CD4-positive, CD25-positive, alpha-beta regulatory T cell (primary cell): ENCODE data around the gene HOXD8. TPM values are rescaled to one million over a fixed set of nuclear protein-coding genes. Genes with fewer than 3 reads are reported as not detected.

Experiments
- ATAC-seq, 2 donors: fragments of 150-1000 bp; cut with Tn5 transposase; one replicate each; pipeline ENCODE4 v1.10.0; 2021; ENCODE audit warnings: low read depth in 2 of 2, moderate number of reproducible peaks in 2 of 2, moderate library complexity in 1 of 2
- DNase-seq, 3 donors: peaks; one replicate each; pipeline versions ENCODE4 v3.0.0 to v3.0.0-alpha.2; 2012 to 2022; ENCODE audit warnings: mixed read lengths in 1 of 3
- H3K27ac ChIP-seq: one replicate; pipeline ENCODE4 v1.7.0; 2013; ENCODE audit warnings: mild to moderate bottlenecking, low read length; ENCODE audit not compliant: insufficient read depth, poor library complexity, severe bottlenecking
- H3K27me3 ChIP-seq: one replicate; pipeline ENCODE4 v1.7.0; 2013; ENCODE audit warnings: low read length; ENCODE audit not compliant: control insufficient read depth, insufficient read depth
- H3K36me3 ChIP-seq: one replicate; pipeline ENCODE4 v1.7.0; 2013; ENCODE audit warnings: mild to moderate bottlenecking, low read length, moderate library complexity; ENCODE audit not compliant: control insufficient read depth, insufficient read depth
- H3K4me1 ChIP-seq: 2 replicates; pipeline ENCODE4 v1.7.0; 2013; ENCODE audit warnings: mild to moderate bottlenecking, low read length; ENCODE audit not compliant: insufficient read depth, control insufficient read depth, poor library complexity, severe bottlenecking
- H3K4me3 ChIP-seq: one replicate; pipeline ENCODE4 v1.7.0; 2013; ENCODE audit warnings: low read depth, mild to moderate bottlenecking, low read length, moderate library complexity
- H3K9me3 ChIP-seq, 2 experiments: 1 replicate in 1 of 2; 2 replicates in 1 of 2; pipeline ENCODE4 v1.7.0; 2013; ENCODE audit warnings: low read length in 2 of 2, mild to moderate bottlenecking in 1 of 2, moderate library complexity in 1 of 2; ENCODE audit not compliant: control insufficient read depth in 2 of 2
- H3K27ac Mint-ChIP-seq, 3 donors: one replicate each; pipeline ENCODE4 v1.8.0; 2020 to 2022; ENCODE audit warnings: mild to moderate bottlenecking in 3 of 3, mixed read lengths in 3 of 3, moderate library complexity in 2 of 3
- H3K27me3 Mint-ChIP-seq: one replicate; pipeline ENCODE4 v1.8.0; 2022; ENCODE audit warnings: mild to moderate bottlenecking, mixed read lengths
- H3K36me3 Mint-ChIP-seq: one replicate; pipeline ENCODE4 v1.8.0; 2020; ENCODE audit warnings: mixed read lengths
- H3K4me1 Mint-ChIP-seq, 4 donors: one replicate each; pipeline ENCODE4 v1.8.0; 2020 to 2022; ENCODE audit warnings: mixed read lengths in 4 of 4, mild to moderate bottlenecking in 1 of 4
- H3K4me3 Mint-ChIP-seq, 4 donors: one replicate each; pipeline ENCODE4 v1.8.0; 2020 to 2022; ENCODE audit warnings: mild to moderate bottlenecking in 4 of 4, mixed read lengths in 4 of 4, moderate library complexity in 3 of 4
- H3K9me3 Mint-ChIP-seq, 7 donors: one replicate each; pipeline ENCODE4 v1.8.0; 2020 to 2022; ENCODE audit warnings: mixed read lengths in 7 of 7, mild to moderate bottlenecking in 3 of 7, moderate library complexity in 2 of 7
- polyA plus RNA-seq, 4 donors: library from polyadenylated mRNA; unstranded; fragments of 300-500 nt; fragmentation: Illumina TruSeq; gene quantifications; one replicate each; pipeline ENCODE4 v1.2.3, GENCODE V29; 2021
- total RNA-seq: library from RNA; stranded (reverse); gene quantifications from one replicate; pipeline ENCODE4 v1.2.3, GENCODE V29; 2022

The HOXD8 gene
- total and polyA plus RNA-seq, 5 donors from 2014 or later: not detected

DNA sequence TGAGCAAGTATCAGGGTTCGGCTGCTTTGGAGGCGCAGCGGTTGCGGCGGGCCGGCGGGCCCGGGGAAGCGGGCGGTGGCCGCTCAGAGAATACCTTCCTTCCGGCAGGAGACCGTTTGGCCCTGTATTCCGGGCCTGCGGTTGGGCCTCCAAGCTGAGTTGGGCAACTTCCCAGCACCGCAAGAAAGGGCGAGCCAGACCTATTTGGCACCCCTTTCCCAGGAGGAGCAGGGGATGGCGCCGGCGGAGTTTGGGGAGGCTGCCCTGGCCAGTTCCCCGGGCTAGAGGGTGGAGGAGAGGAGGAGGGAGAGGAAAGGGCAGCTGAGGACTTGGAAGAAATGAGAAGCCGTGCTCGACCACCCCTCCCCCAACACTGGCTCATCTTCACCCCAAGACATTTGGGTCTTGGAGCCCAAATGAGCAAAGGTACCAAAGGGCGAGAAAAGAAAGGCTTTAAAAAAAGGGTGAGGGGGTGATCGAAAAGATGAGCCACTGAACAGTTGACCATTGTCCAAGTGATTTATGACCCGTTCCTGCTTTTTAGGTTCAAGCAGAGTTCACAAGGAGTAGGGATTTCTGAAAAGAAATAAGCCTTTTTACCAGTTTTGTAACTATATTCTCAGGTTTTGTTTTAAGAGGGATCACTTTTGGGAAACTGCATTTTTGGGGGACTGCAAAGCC is 36.0 kb downstream of the HOXD8 start:
- no peak overlapping the region for H3K27ac ChIP-seq
- peaks cover 94% of the 10 kb centered on the region for H3K27me3 Mint-ChIP-seq
- ATAC-seq: no peak
- H3K36me3 Mint-ChIP-seq: peaks cover 4% of the 10 kb centered on the region
- H3K4me3 Mint-ChIP-seq: peak overlapping the region in 1 of 4 donors; percentile 35
- no peaks in the 10 kb centered on the region for H3K36me3 ChIP-seq
- no peak overlapping the region for H3K27ac Mint-ChIP-seq
- H3K9me3 ChIP-seq: no peaks in the 10 kb centered on the region
- H3K27me3 ChIP-seq: peaks cover 44% of the 10 kb centered on the region
- H3K9me3 Mint-ChIP-seq: peaks cover 0 to 12% (median 5%) of the 10 kb centered on the region in 7 donors
- peaks cover 0 to 10% (median 0%) of the 10 kb centered on the region in 4 donors for H3K4me1 Mint-ChIP-seq
- no peak for DNase-seq
- no peak overlapping the region for H3K4me3 ChIP-seq
- no peaks in the 10 kb centered on the region for H3K4me1 ChIP-seq

GRCh38 chr2:176166272-176166671 is 36.8 kb downstream of the HOXD8 start:
- H3K4me3 ChIP-seq: no peak overlapping the region
- Mint-ChIP-seq H3K27ac (no peak overlapping the region), H3K36me3 (peaks cover 4% of the 10 kb centered on the region), H3K9me3 (peaks cover 0 to 8% (median 5%) of the 10 kb centered on the region in 7 donors), H3K4me3 (no peak overlapping the region), H3K4me1 (peaks cover 0 to 10% (median 0%) of the 10 kb centered on the region in 4 donors), H3K27me3 (peaks cover 94% of the 10 kb centered on the region)
- H3K4me1 ChIP-seq: no peaks in the 10 kb centered on the region
- no peak overlapping the region for H3K27ac ChIP-seq
- no peak for ATAC-seq
- no peak for DNase-seq
- peaks cover 44% of the 10 kb centered on the region for H3K27me3 ChIP-seq
- H3K9me3 ChIP-seq: no peaks in the 10 kb centered on the region
- no peaks in the 10 kb centered on the region for H3K36me3 ChIP-seq

- DNase-seq: no peak
Measured at GRCh38 chr2:176167398-176167797, 37.9 kb downstream of the HOXD8 start.

GRCh38 chr2:176169181-176169580 is 39.7 kb downstream of the HOXD8 start:
- Mint-ChIP-seq H3K9me3 (peaks cover 0 to 4% (median under 1%) of the 10 kb centered on the region in 7 donors), H3K36me3 (peaks cover 2% of the 10 kb centered on the region), H3K27ac (no peak overlapping the region), H3K27me3 (peaks cover 92% of the 10 kb centered on the region), H3K4me1 (peaks cover 0 to 9% (median 2%) of the 10 kb centered on the region in 4 donors), H3K4me3 (no peak overlapping the region)
- Histone ChIP-seq H3K27ac (no peak overlapping the region), H3K9me3 (no peaks in the 10 kb centered on the region), H3K27me3 (peaks cover 39% of the 10 kb centered on the region), H3K4me1 (no peaks in the 10 kb centered on the region), H3K4me3 (no peak overlapping the region), H3K36me3 (no peaks in the 10 kb centered on the region)
- no peak for ATAC-seq
- DNase-seq: no peak

More at GRCh38 chr2:176167398-176167797, 37.9 kb downstream of the HOXD8 start:
- Histone ChIP-seq H3K36me3 (no peaks in the 10 kb centered on the region), H3K27me3 (peaks cover 38% of the 10 kb centered on the region), H3K4me1 (no peaks in the 10 kb centered on the region), H3K9me3 (no peaks in the 10 kb centered on the region), H3K4me3 (no peak overlapping the region), H3K27ac (no peak overlapping the region)
- no peak overlapping the region for H3K27ac Mint-ChIP-seq
- ATAC-seq: no peak
- peaks cover 4% of the 10 kb centered on the region for H3K36me3 Mint-ChIP-seq
- peaks cover 90% of the 10 kb centered on the region for H3K27me3 Mint-ChIP-seq
- peaks cover 0 to 8% (median 5%) of the 10 kb centered on the region in 7 donors for H3K9me3 Mint-ChIP-seq
- H3K4me1 Mint-ChIP-seq: peaks cover 0 to 6% (median 0%) of the 10 kb centered on the region in 4 donors
- no peak overlapping the region for H3K4me3 Mint-ChIP-seq

DNA sequence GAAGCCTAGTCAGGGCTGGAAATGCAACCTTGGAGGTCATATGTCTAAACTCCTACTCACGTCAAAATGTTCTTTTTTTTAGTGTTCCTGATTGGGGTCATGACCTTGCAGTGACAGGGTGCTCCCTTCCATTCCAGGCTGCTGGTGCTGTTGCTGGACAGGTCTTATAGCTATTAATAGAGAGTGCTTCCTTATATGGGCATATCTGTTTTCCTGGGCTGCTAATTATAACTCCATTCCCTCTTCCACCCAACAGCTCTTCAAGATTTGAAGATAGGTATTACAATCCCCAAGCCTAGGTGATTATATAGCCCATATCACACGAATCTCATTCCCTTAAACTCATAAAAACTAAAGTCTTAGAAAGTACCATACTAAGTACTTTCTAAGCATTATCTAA is 40.2 kb downstream of the HOXD8 start:
- Histone ChIP-seq H3K4me1 (no peaks in the 10 kb centered on the region), H3K27ac (no peak overlapping the region), H3K27me3 (peaks cover 34% of the 10 kb centered on the region), H3K4me3 (no peak overlapping the region), H3K9me3 (no peaks in the 10 kb centered on the region), H3K36me3 (no peaks in the 10 kb centered on the region)
- Mint-ChIP-seq H3K36me3 (no peaks in the 10 kb centered on the region), H3K27ac (no peak overlapping the region), H3K4me3 (no peak overlapping the region), H3K27me3 (peaks cover 92% of the 10 kb centered on the region), H3K4me1 (peaks cover 0 to 6% (median 2%) of the 10 kb centered on the region in 4 donors), H3K9me3 (peaks cover 0 to 2% (median 0%) of the 10 kb centered on the region in 7 donors)
- DNase-seq (no peak), ATAC-seq (no peak)

DNA sequence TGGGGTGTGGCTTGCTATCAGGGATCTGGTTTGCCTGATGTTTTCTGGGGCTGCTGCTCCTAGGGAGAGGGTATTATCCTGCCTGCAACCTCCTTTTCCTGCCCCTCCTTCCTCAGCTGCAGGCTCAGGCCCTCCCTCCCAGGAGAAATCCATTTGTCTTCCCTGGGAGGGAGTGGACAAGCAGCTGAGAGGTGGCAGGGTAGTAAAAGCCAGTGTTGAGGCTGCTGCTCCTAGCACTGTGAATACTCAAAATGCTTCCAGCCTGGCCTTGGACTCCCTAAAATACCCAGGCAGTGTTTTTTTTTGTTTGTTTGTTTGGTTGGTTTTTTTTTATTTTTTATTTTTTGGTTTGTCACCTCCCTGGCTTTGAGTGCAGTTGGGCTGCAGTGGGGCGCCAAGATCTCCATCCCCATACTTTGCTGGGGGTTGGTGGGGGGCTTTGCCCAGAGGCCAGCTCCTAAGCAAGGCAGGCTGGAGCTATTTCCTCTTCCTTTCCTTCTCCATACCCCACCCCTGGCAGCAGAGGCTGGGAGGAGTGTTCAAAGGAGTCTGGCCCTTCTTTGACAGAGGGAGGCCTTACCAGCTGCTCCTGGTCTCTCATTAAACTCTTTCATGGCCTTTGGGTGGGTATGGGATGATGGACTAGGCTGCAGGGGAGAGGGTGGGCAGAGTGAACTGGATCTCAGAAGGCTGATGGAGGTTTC is 41.2 kb downstream of the HOXD8 start:
- Histone ChIP-seq H3K36me3 (no peaks in the 10 kb centered on the region), H3K4me3 (no peak overlapping the region), H3K9me3 (no peaks in the 10 kb centered on the region), H3K27me3 (peaks cover 35% of the 10 kb centered on the region), H3K27ac (no peak overlapping the region), H3K4me1 (no peaks in the 10 kb centered on the region)
- no peak for ATAC-seq
- peak overlapping the region in 1 of 4 donors; percentile 26 for H3K4me3 Mint-ChIP-seq
- no peak overlapping the region for H3K27ac Mint-ChIP-seq
- H3K4me1 Mint-ChIP-seq: peaks cover 0 to 8% (median 2%) of the 10 kb centered on the region in 4 donors
- DNase-seq: no peak
- H3K36me3 Mint-ChIP-seq: no peaks in the 10 kb centered on the region
- peaks cover 0 to 2% (median 0%) of the 10 kb centered on the region in 7 donors for H3K9me3 Mint-ChIP-seq
- H3K27me3 Mint-ChIP-seq: peaks cover 92% of the 10 kb centered on the region

GRCh38 chr2:176171351-176172006 is 42.0 kb downstream of the HOXD8 start:
- Histone ChIP-seq H3K27me3 (peaks cover 35% of the 10 kb centered on the region), H3K27ac (no peak overlapping the region), H3K4me3 (no peak overlapping the region), H3K9me3 (no peaks in the 10 kb centered on the region), H3K4me1 (no peaks in the 10 kb centered on the region), H3K36me3 (no peaks in the 10 kb centered on the region)
- peaks cover 0 to 8% (median 2%) of the 10 kb centered on the region in 4 donors for H3K4me1 Mint-ChIP-seq
- no peak overlapping the region for H3K27ac Mint-ChIP-seq
- H3K27me3 Mint-ChIP-seq: peaks cover 92% of the 10 kb centered on the region
- H3K4me3 Mint-ChIP-seq: no peak overlapping the region
- H3K9me3 Mint-ChIP-seq: peaks cover 0 to 2% (median 0%) of the 10 kb centered on the region in 7 donors
- DNase-seq: no peak
- no peaks in the 10 kb centered on the region for H3K36me3 Mint-ChIP-seq
- no peak for ATAC-seq
